ENCODE data around the gene ZC3HAV1. TPM values are rescaled to one million over a fixed set of nuclear protein-coding genes. Genes with fewer than 3 reads are reported as not detected.
"Not testable (repeated sequence)": the region's sequence is repeated elsewhere in the genome, so short reads cannot be mapped to it uniquely, and the experiment has no call there.

The ZC3HAV1 gene
- total RNA-seq, 1 experiment from 2014 or later, result 38.0 TPM

DNA sequence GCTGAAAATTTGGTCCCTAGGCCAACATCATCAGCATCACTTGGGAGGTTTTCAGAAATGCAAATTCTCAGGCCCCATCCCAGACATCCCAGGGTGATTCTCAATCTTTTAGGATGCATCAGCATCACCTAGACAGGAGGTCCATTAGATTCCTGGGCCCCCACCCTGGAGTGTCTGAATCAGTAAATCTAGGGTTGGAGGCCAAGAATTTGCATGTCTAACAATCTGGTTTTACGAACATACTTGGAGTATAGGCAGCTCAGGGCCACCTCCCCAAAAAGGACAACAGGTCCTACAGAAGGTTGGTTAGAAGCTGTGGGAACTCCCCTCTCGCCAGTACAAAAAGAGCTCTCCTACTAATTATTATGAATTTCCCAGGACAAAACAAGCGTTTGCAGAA, 15.5 kb downstream of the ZC3HAV1 start (continued):
- TF ChIP-seq, protein P1, sequence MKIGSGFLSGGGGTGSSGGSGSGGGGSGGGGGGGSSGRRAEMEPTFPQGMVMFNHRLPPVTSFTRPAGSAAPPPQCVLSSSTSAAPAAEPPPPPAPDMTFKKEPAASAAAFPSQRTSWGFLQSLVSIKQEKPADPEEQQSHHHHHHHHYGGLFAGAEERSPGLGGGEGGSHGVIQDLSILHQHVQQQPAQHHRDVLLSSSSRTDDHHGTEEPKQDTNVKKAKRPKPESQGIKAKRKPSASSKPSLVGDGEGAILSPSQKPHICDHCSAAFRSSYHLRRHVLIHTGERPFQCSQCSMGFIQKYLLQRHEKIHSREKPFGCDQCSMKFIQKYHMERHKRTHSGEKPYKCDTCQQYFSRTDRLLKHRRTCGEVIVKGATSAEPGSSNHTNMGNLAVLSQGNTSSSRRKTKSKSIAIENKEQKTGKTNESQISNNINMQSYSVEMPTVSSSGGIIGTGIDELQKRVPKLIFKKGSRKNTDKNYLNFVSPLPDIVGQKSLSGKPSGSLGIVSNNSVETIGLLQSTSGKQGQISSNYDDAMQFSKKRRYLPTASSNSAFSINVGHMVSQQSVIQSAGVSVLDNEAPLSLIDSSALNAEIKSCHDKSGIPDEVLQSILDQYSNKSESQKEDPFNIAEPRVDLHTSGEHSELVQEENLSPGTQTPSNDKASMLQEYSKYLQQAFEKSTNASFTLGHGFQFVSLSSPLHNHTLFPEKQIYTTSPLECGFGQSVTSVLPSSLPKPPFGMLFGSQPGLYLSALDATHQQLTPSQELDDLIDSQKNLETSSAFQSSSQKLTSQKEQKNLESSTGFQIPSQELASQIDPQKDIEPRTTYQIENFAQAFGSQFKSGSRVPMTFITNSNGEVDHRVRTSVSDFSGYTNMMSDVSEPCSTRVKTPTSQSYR (CRISPR knock-in tag; IDR thresholded peaks at IDR 0.05), result no peak
- TF ChIP-seq PRRX2 (CRISPR knock-in tag; IDR thresholded peaks at IDR 0.05), result no peak
- TF ChIP-seq FOXP1 (CRISPR knock-in tag; IDR thresholded peaks at IDR 0.05; ENCODE audit: borderline replicate concordance), result no peak

DNA sequence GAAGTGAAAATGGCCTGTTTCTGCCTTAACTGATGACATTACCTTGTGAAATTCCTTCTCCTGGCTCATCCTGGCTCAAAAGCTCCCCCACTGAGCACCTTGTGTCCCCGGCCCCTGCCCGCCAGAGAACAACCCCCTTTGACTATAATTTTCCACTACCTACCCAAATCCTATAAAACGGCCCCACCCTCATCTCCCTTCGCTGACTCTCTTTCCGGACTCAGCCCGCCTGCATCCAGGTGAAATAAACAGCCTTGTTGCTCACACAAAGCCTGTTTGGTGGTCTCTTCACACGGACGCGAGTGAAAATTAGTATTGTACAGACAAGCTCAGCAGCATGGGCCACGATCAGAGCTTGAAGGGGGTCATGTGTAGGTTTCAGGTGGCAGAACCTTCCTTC, 16.0 kb downstream of the ZC3HAV1 start:
- Mint-ChIP-seq H3K4me3 (peak overlapping the region; percentile 0; the same call in 1 of the 2 replicates), H3K36me3 (peaks cover 14% of the 10 kb centered on the region), H3K4me1 (peaks cover 56% of the 10 kb centered on the region), H3K27ac (peak overlapping the region; percentile 88)
- H3K27me3 Mint-ChIP-seq (ENCODE audit: low read depth); POLR2A ChIA-PET; H3K9me3 Mint-ChIP-seq; ATAC-seq; DNase-seq (ENCODE audit: low spot score): not testable (repeated sequence)
- CTCF ChIA-PET, result interaction anchor here (0.8 to 1.5 kb wide), 2 partner anchors 18 to 76 kb away, joined by 4 to 7 read pairs; no protein-coding TSS in a partner anchor

DNA sequence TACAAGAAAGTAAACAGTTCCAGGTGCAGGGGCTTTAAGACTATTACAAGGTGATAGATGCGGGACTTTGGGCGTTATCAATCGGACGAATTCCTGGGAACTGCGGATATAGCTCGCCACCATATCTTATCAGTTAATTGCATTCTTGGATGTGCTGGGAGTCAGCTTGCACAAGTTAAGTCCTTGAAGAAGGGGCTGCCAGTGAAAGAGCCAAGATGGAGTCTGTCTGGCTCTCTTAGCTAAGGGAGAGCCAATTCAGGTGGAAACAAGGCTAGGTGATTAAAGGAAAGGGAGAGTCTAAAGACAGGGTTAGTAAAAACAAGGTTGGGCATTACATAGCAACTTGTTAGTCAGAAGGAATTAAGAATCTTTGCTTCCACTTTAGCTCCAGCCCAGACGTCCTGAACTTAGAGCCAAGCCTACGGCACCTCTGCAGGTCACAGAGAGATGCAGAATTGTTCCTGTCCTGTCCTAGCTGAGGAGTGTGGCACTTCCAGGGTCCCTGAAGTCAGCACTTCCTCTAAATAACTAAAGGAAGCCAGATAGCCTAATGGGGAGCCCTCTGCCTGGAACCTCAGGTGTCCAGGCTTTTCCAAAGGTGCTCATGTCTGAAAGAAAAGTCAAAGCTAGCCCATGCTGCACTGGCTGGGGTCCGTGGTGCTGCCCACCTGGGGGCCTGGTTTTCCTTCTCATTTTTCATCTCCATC, 17.3 kb downstream of the ZC3HAV1 start:
- no peak overlapping the region for H3K4me3 Mint-ChIP-seq
- TF ChIP-seq, protein P2, sequence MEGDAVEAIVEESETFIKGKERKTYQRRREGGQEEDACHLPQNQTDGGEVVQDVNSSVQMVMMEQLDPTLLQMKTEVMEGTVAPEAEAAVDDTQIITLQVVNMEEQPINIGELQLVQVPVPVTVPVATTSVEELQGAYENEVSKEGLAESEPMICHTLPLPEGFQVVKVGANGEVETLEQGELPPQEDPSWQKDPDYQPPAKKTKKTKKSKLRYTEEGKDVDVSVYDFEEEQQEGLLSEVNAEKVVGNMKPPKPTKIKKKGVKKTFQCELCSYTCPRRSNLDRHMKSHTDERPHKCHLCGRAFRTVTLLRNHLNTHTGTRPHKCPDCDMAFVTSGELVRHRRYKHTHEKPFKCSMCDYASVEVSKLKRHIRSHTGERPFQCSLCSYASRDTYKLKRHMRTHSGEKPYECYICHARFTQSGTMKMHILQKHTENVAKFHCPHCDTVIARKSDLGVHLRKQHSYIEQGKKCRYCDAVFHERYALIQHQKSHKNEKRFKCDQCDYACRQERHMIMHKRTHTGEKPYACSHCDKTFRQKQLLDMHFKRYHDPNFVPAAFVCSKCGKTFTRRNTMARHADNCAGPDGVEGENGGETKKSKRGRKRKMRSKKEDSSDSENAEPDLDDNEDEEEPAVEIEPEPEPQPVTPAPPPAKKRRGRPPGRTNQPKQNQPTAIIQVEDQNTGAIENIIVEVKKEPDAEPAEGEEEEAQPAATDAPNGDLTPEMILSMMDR (IDR thresholded peaks at IDR 0.05), result no peak
- TF ChIP-seq FOXJ3 (CRISPR knock-in tag; IDR thresholded peaks at IDR 0.05; ENCODE audit: borderline replicate concordance) (no peak), ZNF263 (CRISPR knock-in tag; IDR thresholded peaks at IDR 0.05; ENCODE audit: low read depth) (no peak), OVOL2 (CRISPR knock-in tag; IDR thresholded peaks at IDR 0.05; ENCODE audit: borderline replicate concordance) (no peak), ESRRA (CRISPR knock-in tag; IDR thresholded peaks at IDR 0.05; ENCODE audit: borderline replicate concordance) (no peak), NFE2L1 (CRISPR knock-in tag; IDR thresholded peaks at IDR 0.05) (no peak), ELF4 (CRISPR knock-in tag; IDR thresholded peaks at IDR 0.05; ENCODE audit: low read depth) (no peak), ZBTB21 (CRISPR knock-in tag; IDR thresholded peaks at IDR 0.05; ENCODE audit: borderline replicate concordance) (no peak), PRRX2 (CRISPR knock-in tag; IDR thresholded peaks at IDR 0.05) (no peak)
- TF ChIP-seq, protein P3, sequence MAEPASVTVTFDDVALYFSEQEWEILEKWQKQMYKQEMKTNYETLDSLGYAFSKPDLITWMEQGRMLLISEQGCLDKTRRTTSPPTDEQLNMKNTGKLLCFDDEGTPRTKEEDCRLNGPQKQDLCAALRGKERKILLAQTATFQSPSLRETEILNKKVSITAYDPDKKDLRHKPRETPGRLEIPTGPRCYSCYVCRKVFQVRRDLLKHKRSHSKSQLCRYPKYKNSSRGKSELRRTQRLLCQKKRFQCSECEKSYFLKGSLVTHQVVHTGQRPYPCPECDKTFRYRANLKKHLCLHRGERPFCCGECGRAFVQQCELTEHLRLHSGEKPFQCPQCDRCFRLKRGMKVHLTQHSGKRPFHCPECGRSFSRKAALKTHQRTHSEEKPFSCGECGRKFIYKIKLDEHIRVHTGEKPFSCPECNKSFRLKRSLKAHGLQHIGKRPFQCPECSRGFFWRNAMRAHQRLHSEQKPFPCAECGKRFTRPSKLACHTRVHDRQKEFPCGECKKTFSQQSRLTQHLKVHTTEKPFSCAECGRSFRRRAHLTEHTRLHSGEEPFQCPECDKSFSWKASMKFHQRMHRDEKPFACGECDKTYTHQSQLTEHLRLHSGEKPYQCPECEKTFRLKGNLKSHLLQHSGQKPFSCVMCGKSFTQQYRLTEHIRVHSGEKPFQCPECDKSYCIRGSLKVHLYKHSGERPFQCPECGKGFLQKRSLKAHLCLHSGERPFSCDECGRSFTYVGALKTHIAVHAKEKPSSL (CRISPR knock-in tag; conservative IDR thresholded peaks at IDR 0.05), result no peak
- TF ChIP-seq, protein P4, sequence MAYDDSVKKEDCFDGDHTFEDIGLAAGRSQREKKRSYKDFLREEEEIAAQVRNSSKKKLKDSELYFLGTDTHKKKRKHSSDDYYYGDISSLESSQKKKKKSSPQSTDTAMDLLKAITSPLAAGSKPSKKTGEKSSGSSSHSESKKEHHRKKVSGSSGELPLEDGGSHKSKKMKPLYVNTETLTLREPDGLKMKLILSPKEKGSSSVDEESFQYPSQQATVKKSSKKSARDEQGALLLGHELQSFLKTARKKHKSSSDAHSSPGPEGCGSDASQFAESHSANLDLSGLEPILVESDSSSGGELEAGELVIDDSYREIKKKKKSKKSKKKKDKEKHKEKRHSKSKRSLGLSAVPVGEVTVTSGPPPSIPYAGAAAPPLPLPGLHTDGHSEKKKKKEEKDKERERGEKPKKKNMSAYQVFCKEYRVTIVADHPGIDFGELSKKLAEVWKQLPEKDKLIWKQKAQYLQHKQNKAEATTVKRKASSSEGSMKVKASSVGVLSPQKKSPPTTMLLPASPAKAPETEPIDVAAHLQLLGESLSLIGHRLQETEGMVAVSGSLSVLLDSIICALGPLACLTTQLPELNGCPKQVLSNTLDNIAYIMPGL (CRISPR knock-in tag; IDR thresholded peaks at IDR 0.05), result no peak
- TF ChIP-seq, protein P1 (CRISPR knock-in tag; IDR thresholded peaks at IDR 0.05), result no peak
- TF ChIP-seq, protein P5, sequence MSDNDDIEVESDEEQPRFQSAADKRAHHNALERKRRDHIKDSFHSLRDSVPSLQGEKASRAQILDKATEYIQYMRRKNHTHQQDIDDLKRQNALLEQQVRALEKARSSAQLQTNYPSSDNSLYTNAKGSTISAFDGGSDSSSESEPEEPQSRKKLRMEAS (CRISPR knock-in tag; IDR thresholded peaks at IDR 0.05), result no peak

More for the DNA sequence above, 17.3 kb downstream of the ZC3HAV1 start:
- CTCF ChIA-PET, result interaction anchor here (1.2 kb wide), 1 partner anchor 17 kb away, joined by 4 read pairs; no protein-coding TSS in a partner anchor
- no peak for ATAC-seq
- Mint-ChIP-seq H3K27ac (peak overlapping the region; percentile 88), H3K4me1 (peaks cover 56% of the 10 kb centered on the region), H3K27me3 (ENCODE audit: low read depth) (no peaks in the 10 kb centered on the region), H3K36me3 (peaks cover 26% of the 10 kb centered on the region), H3K9me3 (peaks cover 5% of the 10 kb centered on the region)
- no peak for DNase-seq (ENCODE audit: low spot score)
- POLR2A ChIA-PET, result no interaction called here

All from WTC11 (cell line).